Liver (tissue), 9 donors: ENCODE data around the gene SEZ6. TPM values are rescaled to one million over a fixed set of nuclear protein-coding genes. Genes with fewer than 3 reads are reported as not detected.

ENCODE experiments used
- DNase-seq: peaks from one replicate; pipeline ENCODE4 v3.0.0-alpha.2; 2017; ENCODE audit warnings: low spot score
- H3K27ac ChIP-seq, 2 donors: one replicate each; pipeline ENCODE4 v1.7.0; 2013; ENCODE audit warnings: inconsistent platforms in 2 of 2, low read length in 2 of 2, control low read depth in 1 of 2, low read depth in 1 of 2, mild to moderate bottlenecking in 1 of 2
- H3K27me3 ChIP-seq, 4 donors: one replicate each; pipeline versions ENCODE4 v1.6.1 to v1.7.0; 2013; ENCODE audit warnings: low read length in 3 of 4, inconsistent platforms in 1 of 4, mild to moderate bottlenecking in 1 of 4, moderate library complexity in 1 of 4; ENCODE audit not compliant: control insufficient read depth in 4 of 4, insufficient read depth in 4 of 4
- H3K36me3 ChIP-seq, 4 donors: one replicate each; pipeline versions ENCODE4 v1.6.1 to v1.7.0; 2013; ENCODE audit warnings: low read length in 3 of 4, mild to moderate bottlenecking in 3 of 4, low read depth in 1 of 4, moderate library complexity in 1 of 4; ENCODE audit not compliant: control insufficient read depth in 4 of 4, insufficient read depth in 3 of 4
- H3K4me1 ChIP-seq, 4 donors: one replicate each; pipeline versions ENCODE4 v1.6.1 to v1.7.0; 2013; ENCODE audit warnings: low read length in 3 of 4, mild to moderate bottlenecking in 3 of 4, moderate library complexity in 1 of 4; ENCODE audit not compliant: control insufficient read depth in 4 of 4, insufficient read depth in 4 of 4
- H3K4me3 ChIP-seq, 3 donors: one replicate each; pipeline versions ENCODE4 v1.6.1 to v1.7.0; 2013; ENCODE audit warnings: low read length in 3 of 3, control low read depth in 1 of 3, low read depth in 1 of 3, mild to moderate bottlenecking in 1 of 3
- H3K9ac ChIP-seq, 2 donors: one replicate each; pipeline ENCODE4 v1.7.0; 2013; ENCODE audit warnings: low read length in 2 of 2, mild to moderate bottlenecking in 2 of 2, moderate library complexity in 2 of 2, control low read depth in 1 of 2, low read depth in 1 of 2
- H3K9me3 ChIP-seq, 4 donors: one replicate each; pipeline versions ENCODE4 v1.6.1 to v1.7.0; 2013; ENCODE audit warnings: low read length in 3 of 4; ENCODE audit not compliant: control insufficient read depth in 4 of 4
- CTCF ChIP-seq: fragments of 150-350 bp; IDR thresholded peaks from 2 replicates; pipeline ENCODE4 v1.5.1; 2017; ENCODE audit warnings: improper control_type of control experiment, low read depth, low read length; ENCODE audit not compliant: missing input control
- EGR1 ChIP-seq, 2 donors: IDR thresholded peaks; 2 replicates each; pipeline ENCODE4 v1.6.1; 2016 to 2018; ENCODE audit warnings: antibody characterized with exemption in 2 of 2, low read depth in 2 of 2
- FOXA1 ChIP-seq: IDR thresholded peaks from 2 replicates; pipeline ENCODE4 v1.6.1; 2016; ENCODE audit warnings: antibody characterized with exemption
- GABPA ChIP-seq, 2 donors: IDR thresholded peaks in 1 of 2; conservative IDR thresholded peaks in 1 of 2; 2 replicates each; pipeline ENCODE4 v1.6.1; 2016; ENCODE audit warnings: antibody characterized with exemption in 2 of 2, mild to moderate bottlenecking in 1 of 2, moderate library complexity in 1 of 2
- HNF4G ChIP-seq: IDR thresholded peaks from 2 replicates; pipeline ENCODE4 v1.6.1; 2016; ENCODE audit warnings: antibody characterized with exemption
- JUND ChIP-seq, 2 donors: IDR thresholded peaks; 2 replicates each; pipeline ENCODE4 v1.6.1; 2016; ENCODE audit warnings: antibody characterized with exemption in 2 of 2
- RAD21 ChIP-seq, 2 donors: IDR thresholded peaks; 2 replicates each; pipeline ENCODE4 v1.6.1; 2016; ENCODE audit warnings: antibody characterized with exemption in 2 of 2, mild to moderate bottlenecking in 2 of 2
- RXRA ChIP-seq, 2 donors: IDR thresholded peaks; 2 replicates each; pipeline ENCODE4 v1.6.1; 2017 to 2018; ENCODE audit warnings: antibody characterized with exemption in 2 of 2, mild to moderate bottlenecking in 1 of 2
- SP1 ChIP-seq: IDR thresholded peaks from 2 replicates; pipeline ENCODE4 v1.6.1; 2018; ENCODE audit warnings: antibody characterized with exemption, mild to moderate bottlenecking
- TAF1 ChIP-seq: conservative IDR thresholded peaks from 2 replicates; pipeline ENCODE4 v1.6.1; 2016; ENCODE audit warnings: antibody characterized with exemption, mild to moderate bottlenecking
- YY1 ChIP-seq: IDR thresholded peaks from 2 replicates; pipeline ENCODE4 v1.6.1; 2016; ENCODE audit warnings: antibody characterized with exemption, mild to moderate bottlenecking
- WGBS: extraction: QIAGEN DNeasy Blood & Tissue Kit; methylation state at CpG from one replicate; pipeline ENCODE4 v1.1.7; 2013; 5-methylcytosine and 5-hydroxymethylcytosine counted together
- polyA plus RNA-seq, 2 donors: library from polyadenylated mRNA; stranded (reverse) in 1 of 2; unstranded in 1 of 2; fragments of 200-250 nt in 1 of 2; fragments of >200 nt in 1 of 2; fragmentation: Nextera tagmentation in 1 of 2; extraction: Ambion mirVana in 1 of 2; gene quantifications; one replicate each; pipeline versions ENCODE4 v1.2.1 to v1.2.3, GENCODE V29; 2013 to 2015
- total RNA-seq, 2 donors: library from RNA; depleted of rRNA; stranded (reverse); fragments of >200 nt; gene quantifications; one replicate each; pipeline ENCODE4 v1.2.3, GENCODE V29; 2014
- TF ChIP-seq, protein P1 (sequence below): IDR thresholded peaks from 2 replicates; pipeline ENCODE4 v1.6.1; 2016; ENCODE audit warnings: antibody characterized with exemption
- TF ChIP-seq, protein P2 (sequence below): IDR thresholded peaks from 2 replicates; pipeline ENCODE4 v1.6.1; 2016; ENCODE audit warnings: antibody characterized with exemption
- TF ChIP-seq, protein P3 (sequence below): IDR thresholded peaks from 2 replicates; pipeline ENCODE4 v1.6.1; 2016; ENCODE audit warnings: antibody characterized with exemption
- donor health status: healthy.
- donor health status: healthy.
- donor health status: healthy.
- donor health status: healthy.
- donor health status: healthy.

Gene SEZ6
- total and polyA plus RNA-seq, 4 donors = 0.39 TPM; not detected in 3

DNA sequence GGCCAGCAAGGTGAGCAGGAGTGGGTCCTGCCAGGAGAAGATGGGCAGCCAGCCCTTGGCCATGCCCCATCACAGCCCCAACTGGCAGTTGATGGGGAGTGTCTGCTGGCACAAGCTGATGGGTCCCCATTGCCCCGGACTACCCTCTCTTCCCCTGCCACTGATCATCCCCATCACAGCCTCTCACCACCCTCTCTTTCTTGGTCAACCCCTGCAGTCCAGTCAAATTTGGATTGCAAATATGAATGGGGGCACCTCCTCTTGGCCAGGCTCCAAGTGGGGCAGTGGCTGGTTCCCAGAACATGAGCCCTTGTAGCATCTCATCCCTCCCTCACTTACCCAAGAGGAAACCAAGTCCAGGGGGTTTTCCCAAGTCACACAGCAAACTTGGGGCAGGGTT lies 17.4 kb downstream of the SEZ6 start:
- no peak overlapping the region for H3K4me3 ChIP-seq
- H3K27ac ChIP-seq = no peak overlapping the region
- H3K27me3 ChIP-seq = no peaks in the 10 kb centered on the region
- TF ChIP-seq TAF1 (no peak), JUND (IDR thresholded peaks at IDR 0.05) (no peak), FOXA1 (no peak), YY1 (no peak), GABPA (IDR thresholded peaks at IDR 0.05 in 1 of 2, conservative IDR thresholded peaks at IDR 0.05 in 1 of 2) (no peak), RXRA (IDR thresholded peaks at IDR 0.05) (no peak), HNF4G (no peak), RAD21 (IDR thresholded peaks at IDR 0.05) (no peak)
- TF ChIP-seq, protein P1, sequence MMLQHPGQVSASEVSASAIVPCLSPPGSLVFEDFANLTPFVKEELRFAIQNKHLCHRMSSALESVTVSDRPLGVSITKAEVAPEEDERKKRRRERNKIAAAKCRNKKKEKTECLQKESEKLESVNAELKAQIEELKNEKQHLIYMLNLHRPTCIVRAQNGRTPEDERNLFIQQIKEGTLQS = no peak
- TF ChIP-seq, protein P2, sequence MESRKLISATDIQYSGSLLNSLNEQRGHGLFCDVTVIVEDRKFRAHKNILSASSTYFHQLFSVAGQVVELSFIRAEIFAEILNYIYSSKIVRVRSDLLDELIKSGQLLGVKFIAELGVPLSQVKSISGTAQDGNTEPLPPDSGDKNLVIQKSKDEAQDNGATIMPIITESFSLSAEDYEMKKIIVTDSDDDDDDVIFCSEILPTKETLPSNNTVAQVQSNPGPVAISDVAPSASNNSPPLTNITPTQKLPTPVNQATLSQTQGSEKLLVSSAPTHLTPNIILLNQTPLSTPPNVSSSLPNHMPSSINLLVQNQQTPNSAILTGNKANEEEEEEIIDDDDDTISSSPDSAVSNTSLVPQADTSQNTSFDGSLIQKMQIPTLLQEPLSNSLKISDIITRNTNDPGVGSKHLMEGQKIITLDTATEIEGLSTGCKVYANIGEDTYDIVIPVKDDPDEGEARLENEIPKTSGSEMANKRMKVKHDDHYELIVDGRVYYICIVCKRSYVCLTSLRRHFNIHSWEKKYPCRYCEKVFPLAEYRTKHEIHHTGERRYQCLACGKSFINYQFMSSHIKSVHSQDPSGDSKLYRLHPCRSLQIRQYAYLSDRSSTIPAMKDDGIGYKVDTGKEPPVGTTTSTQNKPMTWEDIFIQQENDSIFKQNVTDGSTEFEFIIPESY = no peak
- DNase-seq = no peak
- H3K4me1 ChIP-seq = peaks cover 13 to 23% (median 21%) of the 10 kb centered on the region in 4 donors
- no peak overlapping the region for H3K9ac ChIP-seq
- H3K36me3 ChIP-seq = no peaks in the 10 kb centered on the region
- WGBS = 97% methylated on average over 1 of the region's 1 CpG
- no peaks in the 10 kb centered on the region for H3K9me3 ChIP-seq

DNA sequence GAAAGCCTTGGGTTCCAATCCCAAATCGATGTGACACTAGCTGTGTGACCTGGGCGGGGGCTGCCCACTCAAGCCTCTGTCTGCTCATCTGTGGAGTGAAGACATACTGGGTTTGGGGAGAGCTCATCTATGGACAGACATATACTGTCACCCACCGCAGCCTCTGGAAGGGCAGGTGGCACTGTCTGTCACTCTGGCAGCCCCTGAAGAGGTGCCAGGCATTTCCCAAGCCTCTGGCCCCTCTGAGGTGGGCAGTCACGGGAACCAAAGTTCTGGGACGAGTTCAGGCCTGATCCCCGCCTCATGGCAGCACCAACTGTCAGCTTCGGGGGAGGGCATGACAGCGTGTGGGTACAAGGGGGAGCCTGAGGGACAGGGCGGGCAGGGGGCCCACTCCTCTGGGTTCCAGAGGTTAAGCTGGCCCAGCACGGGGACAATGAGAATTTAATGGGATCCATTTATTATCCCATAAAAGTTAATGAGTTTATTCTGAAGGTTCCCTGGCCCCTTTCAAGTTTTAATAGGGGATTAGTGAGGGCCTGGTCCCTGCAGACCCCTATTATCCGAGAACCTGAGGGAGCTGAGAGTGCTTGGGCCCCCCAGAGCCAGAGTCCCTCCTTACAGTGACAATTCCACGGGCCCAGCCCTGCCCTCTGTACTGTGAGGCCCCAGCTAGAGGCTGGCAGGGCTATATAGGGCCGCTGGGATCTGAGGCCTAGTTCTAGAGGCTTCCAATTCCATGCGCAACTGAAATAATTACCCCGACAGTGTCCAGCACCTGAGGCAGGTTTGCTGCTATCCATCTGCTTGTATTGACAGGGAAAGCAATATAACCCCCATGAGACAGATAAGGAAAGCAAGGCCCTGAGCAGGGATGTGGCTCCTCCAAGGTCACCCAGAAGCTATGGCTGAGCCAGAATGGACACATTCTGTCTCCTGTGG lies 18.8 kb downstream of the SEZ6 start:
- Histone ChIP-seq H3K36me3 (no peaks in the 10 kb centered on the region), H3K4me1 (peaks cover 2 to 11% (median 8%) of the 10 kb centered on the region in 4 donors), H3K9me3 (no peaks in the 10 kb centered on the region), H3K27ac (no peak overlapping the region), H3K9ac (no peak overlapping the region), H3K4me3 (no peak overlapping the region), H3K27me3 (no peaks in the 10 kb centered on the region)
- DNase-seq = no peak
- TF ChIP-seq, protein P3, sequence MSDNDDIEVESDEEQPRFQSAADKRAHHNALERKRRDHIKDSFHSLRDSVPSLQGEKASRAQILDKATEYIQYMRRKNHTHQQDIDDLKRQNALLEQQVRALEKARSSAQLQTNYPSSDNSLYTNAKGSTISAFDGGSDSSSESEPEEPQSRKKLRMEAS = no peak
- TF ChIP-seq CTCF (no peak), FOXA1 (no peak), TAF1 (no peak), EGR1 (IDR thresholded peaks at IDR 0.05; ENCODE audit: low read depth in 2 of 2) (no peak), JUND (IDR thresholded peaks at IDR 0.05) (no peak), SP1 (no peak)
- 92% methylated on average over 15 of the region's 15 CpGs for WGBS
